HepG2 (cell line): ENCODE results near the gene ADH4. TPM values are rescaled to one million over a fixed set of nuclear protein-coding genes. Genes with fewer than 3 reads are reported as not detected.

Source experiments
- DNMT3B ChIP-seq: conservative IDR thresholded peaks from 2 replicates; pipeline ENCODE4 v1.6.1; 2016; ENCODE audit warnings: missing biosample characterization, control low read depth
- FOXC1 ChIP-seq: sonication (generic); formaldehyde crosslinking; IDR thresholded peaks from 2 replicates; pipeline ENCODE4 v1.8.0; 2022; ENCODE audit warnings: mild to moderate bottlenecking, missing genetic modification reagents, borderline replicate concordance
- GABPB1 ChIP-seq: IDR thresholded peaks from 2 replicates; pipeline ENCODE4 v1.6.1; 2016; ENCODE audit warnings: mild to moderate bottlenecking, missing genetic modification reagents, moderate library complexity, missing compliant biosample characterization
- MAFF ChIP-seq: IDR thresholded peaks from 2 replicates; pipeline ENCODE4 v1.6.1; 2011; ENCODE audit warnings: low read depth, low read length, improper control_type of control experiment
- MED8 ChIP-seq: sonication (generic); formaldehyde crosslinking; IDR thresholded peaks from 2 replicates; pipeline ENCODE4 v1.8.1; 2023; ENCODE audit warnings: mild to moderate bottlenecking, missing genetic modification reagents; ENCODE audit not compliant: insufficient replicate concordance
- NKX3-1 ChIP-seq: sonication (generic); formaldehyde crosslinking; IDR thresholded peaks from 2 replicates; pipeline ENCODE4 v1.5.0; 2020; ENCODE audit warnings: missing genetic modification reagents
- RARA ChIP-seq: IDR thresholded peaks from 2 replicates; pipeline ENCODE4 v1.6.1; 2016; ENCODE audit warnings: missing genetic modification reagents, missing compliant biosample characterization
- RCOR2 ChIP-seq: IDR thresholded peaks from 2 replicates; pipeline ENCODE4 v1.6.1; 2016; ENCODE audit warnings: missing biosample characterization, missing genetic modification reagents
- ZNF720 ChIP-seq: sonication (generic); formaldehyde crosslinking; IDR thresholded peaks from 2 replicates; pipeline ENCODE4 v1.4.0; 2020; ENCODE audit warnings: missing genetic modification reagents
- polyA plus RNA-seq, 8 experiments: library from polyadenylated mRNA; depleted of rRNA in 3 of 8; stranded (reverse) in 7 of 8; unstranded in 1 of 8; fragments of >200 nt; fragmentation: Illumina TruSeq in 4 of 8; extraction: Trizol in 4 of 8; gene quantifications; 2 replicates each; pipeline versions ENCODE4 v1.2.1 to v1.2.3, GENCODE V29; 2011 to 2016; ENCODE audit warnings: low read depth in 4 of 8, missing spikeins in 1 of 8, mixed read lengths in 1 of 8; ENCODE audit not compliant: insufficient read depth in 1 of 8
- total RNA-seq, 5 experiments: library from RNA; depleted of rRNA; stranded (reverse); fragments of >200 nt; fragmentation: Illumina TruSeq; extraction: Trizol; gene quantifications; 2 replicates each; pipeline ENCODE4 v1.2.3, GENCODE V29; 2016; ENCODE audit warnings: low read depth in 1 of 5
- TF ChIP-seq, protein P1 (sequence below): sonication (generic); formaldehyde crosslinking; IDR thresholded peaks from 2 replicates; pipeline ENCODE4 v1.5.1; 2020; ENCODE audit warnings: mild to moderate bottlenecking, missing genetic modification reagents, borderline replicate concordance
- TF ChIP-seq, protein P2 (sequence below): sonication (generic); formaldehyde crosslinking; IDR thresholded peaks from 2 replicates; pipeline ENCODE4 v1.4.0; 2020; ENCODE audit warnings: missing genetic modification reagents
- TF ChIP-seq, protein P3 (sequence below): sonication (generic); formaldehyde crosslinking; IDR thresholded peaks from 2 replicates; pipeline ENCODE4 v1.4.0; 2020; ENCODE audit warnings: missing genetic modification reagents
- TF ChIP-seq, protein P4 (sequence below), 2 experiments: sonication (generic) in 1 of 2; formaldehyde crosslinking in 1 of 2; IDR thresholded peaks; 2 replicates each; pipeline versions ENCODE4 v1.4.0 to v1.6.1; 2018 to 2020; ENCODE audit warnings: missing genetic modification reagents in 2 of 2, borderline replicate concordance in 1 of 2, low read depth in 1 of 2, mild to moderate bottlenecking in 1 of 2, missing biosample characterization in 1 of 2
- TF ChIP-seq, protein P5 (sequence below): IDR thresholded peaks from 2 replicates; pipeline ENCODE4 v1.6.1; 2016; ENCODE audit warnings: missing biosample characterization, missing genetic modification reagents, low read depth
- TF ChIP-seq, protein P6 (sequence below): sonication (generic); formaldehyde crosslinking; IDR thresholded peaks from 2 replicates; pipeline ENCODE4 v1.4.0; 2020; ENCODE audit warnings: missing genetic modification reagents

The ADH4 gene
- total and polyA plus RNA-seq, 2 of the 13 experiments (the other 11 are each of a cell fraction or from before 2014, with no cell fraction given), result 24.3 to 31.1 TPM

DNA sequence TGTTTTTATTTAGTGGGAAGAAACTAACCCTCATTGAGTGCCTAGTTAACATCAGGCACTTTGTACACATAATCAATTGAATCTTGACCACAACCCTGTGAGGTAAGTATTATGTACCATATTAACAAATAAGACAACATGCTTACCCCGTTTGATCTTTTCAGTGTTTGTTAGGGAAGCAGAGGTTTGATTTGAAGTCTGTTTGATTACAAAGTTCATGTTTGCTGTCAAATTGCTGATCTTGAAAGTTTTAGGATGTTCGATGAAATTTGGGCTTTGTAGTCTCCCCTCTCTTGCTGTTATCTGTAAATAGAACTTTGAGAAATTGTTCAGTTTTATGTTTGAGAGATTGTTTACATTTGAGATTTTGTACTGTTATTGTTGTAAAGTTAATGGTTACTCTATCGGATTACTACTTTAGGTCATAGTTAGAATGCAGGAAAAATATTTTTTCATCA is 13.4 kb upstream of the ADH4 start (continued):
- TF ChIP-seq, protein P1, sequence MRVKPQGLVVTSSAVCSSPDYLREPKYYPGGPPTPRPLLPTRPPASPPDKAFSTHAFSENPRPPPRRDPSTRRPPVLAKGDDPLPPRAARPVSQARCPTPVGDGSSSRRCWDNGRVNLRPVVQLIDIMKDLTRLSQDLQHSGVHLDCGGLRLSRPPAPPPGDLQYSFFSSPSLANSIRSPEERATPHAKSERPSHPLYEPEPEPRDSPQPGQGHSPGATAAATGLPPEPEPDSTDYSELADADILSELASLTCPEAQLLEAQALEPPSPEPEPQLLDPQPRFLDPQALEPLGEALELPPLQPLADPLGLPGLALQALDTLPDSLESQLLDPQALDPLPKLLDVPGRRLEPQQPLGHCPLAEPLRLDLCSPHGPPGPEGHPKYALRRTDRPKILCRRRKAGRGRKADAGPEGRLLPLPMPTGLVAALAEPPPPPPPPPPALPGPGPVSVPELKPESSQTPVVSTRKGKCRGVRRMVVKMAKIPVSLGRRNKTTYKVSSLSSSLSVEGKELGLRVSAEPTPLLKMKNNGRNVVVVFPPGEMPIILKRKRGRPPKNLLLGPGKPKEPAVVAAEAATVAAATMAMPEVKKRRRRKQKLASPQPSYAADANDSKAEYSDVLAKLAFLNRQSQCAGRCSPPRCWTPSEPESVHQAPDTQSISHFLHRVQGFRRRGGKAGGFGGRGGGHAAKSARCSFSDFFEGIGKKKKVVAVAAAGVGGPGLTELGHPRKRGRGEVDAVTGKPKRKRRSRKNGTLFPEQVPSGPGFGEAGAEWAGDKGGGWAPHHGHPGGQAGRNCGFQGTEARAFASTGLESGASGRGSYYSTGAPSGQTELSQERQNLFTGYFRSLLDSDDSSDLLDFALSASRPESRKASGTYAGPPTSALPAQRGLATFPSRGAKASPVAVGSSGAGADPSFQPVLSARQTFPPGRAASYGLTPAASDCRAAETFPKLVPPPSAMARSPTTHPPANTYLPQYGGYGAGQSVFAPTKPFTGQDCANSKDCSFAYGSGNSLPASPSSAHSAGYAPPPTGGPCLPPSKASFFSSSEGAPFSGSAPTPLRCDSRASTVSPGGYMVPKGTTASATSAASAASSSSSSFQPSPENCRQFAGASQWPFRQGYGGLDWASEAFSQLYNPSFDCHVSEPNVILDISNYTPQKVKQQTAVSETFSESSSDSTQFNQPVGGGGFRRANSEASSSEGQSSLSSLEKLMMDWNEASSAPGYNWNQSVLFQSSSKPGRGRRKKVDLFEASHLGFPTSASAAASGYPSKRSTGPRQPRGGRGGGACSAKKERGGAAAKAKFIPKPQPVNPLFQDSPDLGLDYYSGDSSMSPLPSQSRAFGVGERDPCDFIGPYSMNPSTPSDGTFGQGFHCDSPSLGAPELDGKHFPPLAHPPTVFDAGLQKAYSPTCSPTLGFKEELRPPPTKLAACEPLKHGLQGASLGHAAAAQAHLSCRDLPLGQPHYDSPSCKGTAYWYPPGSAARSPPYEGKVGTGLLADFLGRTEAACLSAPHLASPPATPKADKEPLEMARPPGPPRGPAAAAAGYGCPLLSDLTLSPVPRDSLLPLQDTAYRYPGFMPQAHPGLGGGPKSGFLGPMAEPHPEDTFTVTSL (CRISPR knock-in tag), result peak; percentile 99
- TF ChIP-seq FOXC1 (CRISPR knock-in tag) (no peak), RCOR2 (CRISPR knock-in tag) (peak; percentile 94), MED8 (peak; percentile 95), NKX3-1 (CRISPR knock-in tag) (peak; percentile 89), GABPB1 (CRISPR knock-in tag) (no peak), ZNF720 (no peak), RARA (CRISPR knock-in tag) (peak; percentile 98), DNMT3B (peak; percentile 82), MAFF (peak; percentile 96)
- TF ChIP-seq, protein P2, sequence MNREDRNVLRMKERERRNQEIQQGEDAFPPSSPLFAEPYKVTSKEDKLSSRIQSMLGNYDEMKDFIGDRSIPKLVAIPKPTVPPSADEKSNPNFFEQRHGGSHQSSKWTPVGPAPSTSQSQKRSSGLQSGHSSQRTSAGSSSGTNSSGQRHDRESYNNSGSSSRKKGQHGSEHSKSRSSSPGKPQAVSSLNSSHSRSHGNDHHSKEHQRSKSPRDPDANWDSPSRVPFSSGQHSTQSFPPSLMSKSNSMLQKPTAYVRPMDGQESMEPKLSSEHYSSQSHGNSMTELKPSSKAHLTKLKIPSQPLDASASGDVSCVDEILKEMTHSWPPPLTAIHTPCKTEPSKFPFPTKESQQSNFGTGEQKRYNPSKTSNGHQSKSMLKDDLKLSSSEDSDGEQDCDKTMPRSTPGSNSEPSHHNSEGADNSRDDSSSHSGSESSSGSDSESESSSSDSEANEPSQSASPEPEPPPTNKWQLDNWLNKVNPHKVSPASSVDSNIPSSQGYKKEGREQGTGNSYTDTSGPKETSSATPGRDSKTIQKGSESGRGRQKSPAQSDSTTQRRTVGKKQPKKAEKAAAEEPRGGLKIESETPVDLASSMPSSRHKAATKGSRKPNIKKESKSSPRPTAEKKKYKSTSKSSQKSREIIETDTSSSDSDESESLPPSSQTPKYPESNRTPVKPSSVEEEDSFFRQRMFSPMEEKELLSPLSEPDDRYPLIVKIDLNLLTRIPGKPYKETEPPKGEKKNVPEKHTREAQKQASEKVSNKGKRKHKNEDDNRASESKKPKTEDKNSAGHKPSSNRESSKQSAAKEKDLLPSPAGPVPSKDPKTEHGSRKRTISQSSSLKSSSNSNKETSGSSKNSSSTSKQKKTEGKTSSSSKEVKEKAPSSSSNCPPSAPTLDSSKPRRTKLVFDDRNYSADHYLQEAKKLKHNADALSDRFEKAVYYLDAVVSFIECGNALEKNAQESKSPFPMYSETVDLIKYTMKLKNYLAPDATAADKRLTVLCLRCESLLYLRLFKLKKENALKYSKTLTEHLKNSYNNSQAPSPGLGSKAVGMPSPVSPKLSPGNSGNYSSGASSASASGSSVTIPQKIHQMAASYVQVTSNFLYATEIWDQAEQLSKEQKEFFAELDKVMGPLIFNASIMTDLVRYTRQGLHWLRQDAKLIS (CRISPR knock-in tag), result 0 out of 2 replicates have a peak, but pooled peaks have one; percentile 62
- TF ChIP-seq, protein P3, sequence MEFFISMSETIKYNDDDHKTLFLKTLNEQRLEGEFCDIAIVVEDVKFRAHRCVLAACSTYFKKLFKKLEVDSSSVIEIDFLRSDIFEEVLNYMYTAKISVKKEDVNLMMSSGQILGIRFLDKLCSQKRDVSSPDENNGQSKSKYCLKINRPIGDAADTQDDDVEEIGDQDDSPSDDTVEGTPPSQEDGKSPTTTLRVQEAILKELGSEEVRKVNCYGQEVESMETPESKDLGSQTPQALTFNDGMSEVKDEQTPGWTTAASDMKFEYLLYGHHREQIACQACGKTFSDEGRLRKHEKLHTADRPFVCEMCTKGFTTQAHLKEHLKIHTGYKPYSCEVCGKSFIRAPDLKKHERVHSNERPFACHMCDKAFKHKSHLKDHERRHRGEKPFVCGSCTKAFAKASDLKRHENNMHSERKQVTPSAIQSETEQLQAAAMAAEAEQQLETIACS, result no peak
- TF ChIP-seq, protein P4, sequence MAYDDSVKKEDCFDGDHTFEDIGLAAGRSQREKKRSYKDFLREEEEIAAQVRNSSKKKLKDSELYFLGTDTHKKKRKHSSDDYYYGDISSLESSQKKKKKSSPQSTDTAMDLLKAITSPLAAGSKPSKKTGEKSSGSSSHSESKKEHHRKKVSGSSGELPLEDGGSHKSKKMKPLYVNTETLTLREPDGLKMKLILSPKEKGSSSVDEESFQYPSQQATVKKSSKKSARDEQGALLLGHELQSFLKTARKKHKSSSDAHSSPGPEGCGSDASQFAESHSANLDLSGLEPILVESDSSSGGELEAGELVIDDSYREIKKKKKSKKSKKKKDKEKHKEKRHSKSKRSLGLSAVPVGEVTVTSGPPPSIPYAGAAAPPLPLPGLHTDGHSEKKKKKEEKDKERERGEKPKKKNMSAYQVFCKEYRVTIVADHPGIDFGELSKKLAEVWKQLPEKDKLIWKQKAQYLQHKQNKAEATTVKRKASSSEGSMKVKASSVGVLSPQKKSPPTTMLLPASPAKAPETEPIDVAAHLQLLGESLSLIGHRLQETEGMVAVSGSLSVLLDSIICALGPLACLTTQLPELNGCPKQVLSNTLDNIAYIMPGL (CRISPR knock-in tag; IDR thresholded peaks at IDR 0.05; ENCODE audit: borderline replicate concordance in 1 of 2, low read depth in 1 of 2), result peak in 1 of 2 experiments; percentile 41; a peak in 2 of 4 replicates
- TF ChIP-seq, protein P5, sequence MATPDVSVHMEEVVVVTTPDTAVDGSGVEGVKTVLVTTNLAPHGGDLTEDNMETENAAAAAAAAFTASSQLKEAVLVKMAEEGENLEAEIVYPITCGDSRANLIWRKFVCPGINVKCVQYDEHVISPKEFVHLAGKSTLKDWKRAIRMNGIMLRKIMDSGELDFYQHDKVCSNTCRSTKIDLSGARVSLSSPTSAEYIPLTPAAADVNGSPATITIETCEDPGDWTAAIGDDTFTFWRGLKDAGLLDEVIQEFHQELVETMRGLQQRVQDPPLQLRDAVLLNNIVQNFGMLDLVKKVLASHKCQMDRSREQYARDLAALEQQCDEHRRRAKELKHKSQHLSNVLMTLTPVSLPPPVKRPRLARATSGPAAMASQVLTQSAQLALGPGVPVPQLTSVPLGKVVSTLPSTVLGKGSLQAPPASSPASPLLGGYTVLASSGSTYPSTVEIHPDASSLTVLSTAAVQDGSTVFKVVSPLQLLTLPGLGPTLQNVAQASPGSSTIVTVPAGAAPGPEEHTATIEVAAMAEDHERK, result no peak
- TF ChIP-seq, protein P6, sequence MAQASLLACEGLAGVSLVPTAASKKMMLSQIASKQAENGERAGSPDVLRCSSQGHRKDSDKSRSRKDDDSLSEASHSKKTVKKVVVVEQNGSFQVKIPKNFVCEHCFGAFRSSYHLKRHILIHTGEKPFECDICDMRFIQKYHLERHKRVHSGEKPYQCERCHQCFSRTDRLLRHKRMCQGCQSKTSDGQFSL (CRISPR knock-in tag), result 0 out of 2 replicates have a peak, but pooled peaks have one; percentile 42
